T-helper 22 cell (primary cell): ENCODE results near the gene C1S.
A peak's percentile ranks its signal among the peaks of the same experiment; 100 is the strongest.

Source experiments
- DNase-seq: peaks from one replicate; pipeline ENCODE4 v3.0.0-alpha.2; 2020; ENCODE audit warnings: low read depth

Gene C1S

DNA sequence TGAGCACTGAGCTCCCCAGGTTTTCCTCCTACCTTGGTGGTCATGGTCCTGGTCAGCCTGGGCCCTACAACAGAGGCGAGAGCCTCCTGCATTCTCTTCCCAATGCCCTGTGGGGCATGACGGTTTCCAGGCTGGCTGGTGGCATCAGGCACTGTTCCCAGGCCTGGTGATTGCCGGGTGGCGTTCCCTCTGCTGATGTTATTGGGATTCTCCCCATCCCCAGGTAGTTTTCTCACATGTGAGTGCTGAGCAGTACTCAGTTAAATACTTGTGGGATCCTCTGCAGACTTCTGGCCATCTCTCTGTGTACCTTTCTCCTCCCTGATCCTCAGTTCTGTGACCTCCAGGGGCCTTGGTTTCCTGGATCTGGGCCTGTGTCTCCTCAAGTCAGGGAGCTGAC, 16.0 kb downstream of the C1S start:
- DNase-seq, result no peak

GRCh38 chr12:7078163-7078562, 17.6 kb downstream of the C1S start:
- DNase-seq, result no peak

- no peak for DNase-seq
Measured at GRCh38 chr12:7079826-7080125, 19.3 kb downstream of the C1S start.

- no peak for DNase-seq
Measured at GRCh38 chr12:7081037-7081436, 20.5 kb downstream of the C1S start.

GRCh38 chr12:7083125-7083524, 22.6 kb downstream of the C1S start:
- DNase-seq, result no peak

GRCh38 chr12:7089196-7089871, 28.8 kb downstream of the C1S start:
- DNase-seq, result no peak

DNA sequence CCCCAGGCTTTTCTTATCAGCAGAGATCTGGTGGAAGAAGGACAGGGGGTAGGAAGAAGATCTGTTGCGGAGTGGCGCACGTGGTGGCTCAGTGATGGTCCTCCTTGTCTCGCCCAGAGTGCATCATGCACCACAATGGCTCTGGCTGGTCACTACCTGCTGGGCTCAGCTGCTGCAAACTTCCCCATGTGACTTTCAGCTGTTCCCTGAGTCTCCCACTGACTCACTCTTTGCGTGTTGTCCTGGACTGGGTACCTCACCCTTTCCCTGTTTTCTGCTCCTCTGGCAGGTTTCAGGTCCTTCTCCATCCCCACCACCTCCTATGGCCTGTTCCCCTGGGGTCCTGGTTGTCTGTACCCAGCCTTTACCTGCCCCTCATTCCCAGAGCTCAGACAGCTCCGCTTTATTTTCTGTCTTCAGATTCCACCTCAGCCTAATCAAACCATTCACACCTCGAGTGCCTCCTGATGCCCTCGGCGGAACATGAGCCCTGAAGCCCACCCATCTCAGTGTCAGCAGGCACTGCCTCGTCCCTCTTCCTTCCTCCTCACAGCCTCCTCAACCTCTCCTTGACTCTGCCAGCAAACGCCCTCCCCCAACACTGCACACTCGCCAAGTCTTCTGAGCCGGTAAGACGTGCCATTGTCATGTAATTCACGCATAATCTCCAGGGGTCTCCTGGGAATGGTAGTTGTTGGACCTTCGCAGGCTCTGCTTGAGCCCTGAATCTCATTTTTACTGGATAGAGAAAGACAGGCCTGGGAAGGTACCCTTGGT, 29.9 kb downstream of the C1S start:
- DNase-seq, result no peak

- no peak for DNase-seq
Measured at GRCh38 chr12:7091171-7091570, 30.7 kb downstream of the C1S start.

GRCh38 chr12:7091660-7092228, 31.2 kb downstream of the C1S start:
- DNase-seq, result no peak

DNA sequence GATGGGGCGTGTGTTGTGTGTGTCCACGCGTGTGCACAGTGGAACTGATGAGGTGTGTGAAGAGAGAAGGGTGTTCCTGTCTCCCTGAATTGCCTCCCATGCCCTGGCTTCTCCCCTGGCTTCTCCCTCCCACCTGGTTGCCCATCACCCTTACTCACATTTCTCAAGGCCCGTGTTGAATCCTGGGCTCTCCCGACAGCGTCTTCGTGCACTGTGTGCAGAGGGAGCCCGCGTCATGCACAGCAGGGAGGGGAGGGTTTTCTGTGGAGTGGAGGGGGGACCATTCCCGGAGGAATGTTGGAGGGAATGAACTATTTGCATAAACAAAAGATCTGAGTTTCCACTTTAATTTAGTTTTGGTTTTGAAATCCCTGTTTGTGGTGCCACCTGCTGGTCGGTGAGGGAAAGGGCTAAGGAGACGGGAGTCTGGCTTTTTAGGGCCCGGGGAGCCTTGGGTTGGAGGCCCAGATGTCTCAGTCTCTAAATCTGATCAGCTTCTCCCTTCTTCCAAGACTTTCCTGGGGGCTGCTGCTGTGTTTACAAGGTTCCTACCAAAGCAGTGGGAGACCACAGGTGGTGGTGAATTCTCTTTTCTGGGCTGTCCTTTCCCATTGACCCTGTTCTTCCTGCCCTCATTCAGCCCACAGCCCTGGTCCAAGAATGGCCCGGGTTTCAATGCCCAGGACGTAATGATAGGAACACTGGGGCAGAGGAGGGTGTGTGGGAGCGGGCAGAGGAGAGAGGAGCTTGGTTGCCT, 31.9 kb downstream of the C1S start, which contains the start of gene C1R:
C1R (minus strand) TSS at position 217 of the 757 bp plus-strand sequence; CDS start at position 160, 57 bp downstream.
- peak; percentile 27 for DNase-seq

GRCh38 chr12:7092986-7093460, 32.5 kb downstream of the C1S start:
- no peak for DNase-seq

GRCh38 chr12:7093486-7093885, 33.0 kb downstream of the C1S start:
- DNase-seq, result no peak

GRCh38 chr12:7093892-7094291, 33.4 kb downstream of the C1S start:
- DNase-seq, result no peak

GRCh38 chr12:7096006-7096932, 35.8 kb downstream of the C1S start:
- no peak for DNase-seq

- no peak for DNase-seq
Measured at GRCh38 chr12:7096979-7097378, 36.5 kb downstream of the C1S start.

DNA sequence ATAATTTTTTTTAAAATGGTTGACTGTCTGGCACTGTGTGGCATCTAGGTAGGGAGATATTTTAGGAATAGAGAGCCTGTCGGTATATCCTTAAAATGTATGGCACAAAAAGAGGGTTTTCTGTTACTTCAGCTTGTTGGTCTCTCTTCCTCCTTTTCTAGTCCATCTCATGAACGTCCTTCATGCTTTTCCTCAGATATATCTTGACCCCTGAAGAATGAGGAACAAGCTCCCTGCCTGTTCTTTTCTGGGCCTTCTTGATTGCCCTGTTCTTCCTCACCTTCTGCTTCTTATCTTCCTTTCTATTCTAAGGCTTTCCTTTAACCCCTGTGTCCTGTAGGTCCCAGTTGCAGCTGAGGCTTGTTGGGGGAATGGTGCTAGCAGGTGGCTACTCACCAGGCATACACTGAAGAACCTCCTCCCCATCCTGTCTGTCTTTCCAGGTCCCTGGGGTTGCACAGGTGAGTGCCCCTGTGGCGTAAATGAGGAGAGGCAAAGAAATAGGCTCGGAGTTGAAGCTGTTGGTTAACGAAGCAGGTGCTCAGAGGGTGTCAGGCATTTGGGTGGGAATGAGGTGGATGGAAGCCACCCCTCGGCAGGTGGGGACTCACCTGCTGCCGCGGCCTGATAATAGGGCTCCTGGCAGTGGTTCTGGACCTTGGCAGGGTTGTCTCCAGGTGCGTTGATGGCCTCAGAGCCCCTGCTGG, 38.9 kb downstream of the C1S start:
- DNase-seq, result no peak

DNA sequence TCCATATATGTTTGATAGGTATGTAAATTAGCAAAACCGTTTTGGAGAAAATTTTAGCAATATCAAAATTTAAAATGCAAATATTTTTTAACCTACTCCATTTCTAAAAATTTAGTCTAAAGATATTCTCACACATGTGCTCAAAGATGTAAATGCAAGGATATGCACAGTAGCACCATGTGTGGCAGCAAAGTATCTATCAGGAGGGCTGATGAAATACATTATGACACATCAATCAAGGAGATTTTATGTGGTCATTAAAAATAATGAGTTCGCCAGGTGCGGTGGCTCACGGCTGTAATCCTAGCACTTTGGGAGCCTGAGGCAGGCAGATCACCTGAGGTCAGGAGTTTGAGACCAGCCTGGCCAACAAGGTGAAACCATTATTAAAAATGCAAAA, 39.7 kb downstream of the C1S start:
- DNase-seq, result no peak

DNA sequence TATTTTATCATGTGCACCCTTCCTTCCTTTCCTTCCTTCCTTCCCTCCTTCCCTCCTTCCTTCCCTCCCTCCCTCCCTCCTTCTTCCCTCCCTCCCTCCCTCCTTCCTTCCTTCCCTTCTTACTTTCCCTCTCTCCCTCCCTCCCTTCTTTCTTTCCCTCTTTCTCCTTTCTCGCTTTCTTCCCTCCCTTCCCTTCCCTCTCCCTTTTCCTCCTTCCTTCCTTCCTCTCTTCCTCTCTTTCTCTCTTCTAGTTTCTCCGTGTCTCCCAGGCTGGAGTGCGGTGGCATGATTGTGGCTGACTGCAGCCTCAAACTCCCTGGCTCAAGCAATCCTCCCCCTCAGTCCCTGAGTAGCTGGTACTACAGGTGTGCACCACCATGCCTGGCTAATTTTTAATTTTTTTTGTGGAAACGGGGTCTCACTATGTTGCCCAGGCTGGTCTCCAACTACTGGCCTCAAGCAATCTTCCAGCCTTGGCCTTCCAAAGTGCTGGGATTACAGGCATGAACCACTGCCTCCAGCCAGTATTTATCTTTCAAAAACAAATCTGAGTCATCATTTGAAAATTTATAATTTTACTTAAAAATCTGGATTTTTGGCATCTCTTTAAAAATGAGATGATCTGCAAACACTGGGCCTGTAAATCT, 40.7 kb downstream of the C1S start:
- DNase-seq, result no peak

DNA sequence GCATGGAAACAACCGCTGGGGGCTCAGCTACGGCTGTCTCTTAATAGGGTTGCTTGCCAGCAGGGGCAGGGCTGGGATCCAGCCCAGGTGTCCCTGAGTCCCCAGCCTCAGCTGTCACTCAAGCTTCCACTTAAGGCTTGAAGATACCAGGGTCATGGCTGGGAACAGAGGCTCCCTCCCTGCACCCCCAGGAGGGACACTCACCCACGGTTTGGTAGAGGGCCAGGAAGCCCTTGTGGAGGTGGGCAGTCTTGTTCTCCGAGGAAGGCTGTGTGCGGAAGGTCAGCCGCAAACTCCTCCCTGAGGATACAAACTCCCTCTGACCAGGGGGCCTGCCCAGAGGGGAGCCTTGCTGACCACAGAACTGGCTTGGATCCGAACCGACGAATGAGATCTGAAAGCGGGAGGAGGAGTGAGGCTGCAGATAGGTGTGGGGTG, 41.2 kb downstream of the C1S start:
- no peak for DNase-seq

DNA sequence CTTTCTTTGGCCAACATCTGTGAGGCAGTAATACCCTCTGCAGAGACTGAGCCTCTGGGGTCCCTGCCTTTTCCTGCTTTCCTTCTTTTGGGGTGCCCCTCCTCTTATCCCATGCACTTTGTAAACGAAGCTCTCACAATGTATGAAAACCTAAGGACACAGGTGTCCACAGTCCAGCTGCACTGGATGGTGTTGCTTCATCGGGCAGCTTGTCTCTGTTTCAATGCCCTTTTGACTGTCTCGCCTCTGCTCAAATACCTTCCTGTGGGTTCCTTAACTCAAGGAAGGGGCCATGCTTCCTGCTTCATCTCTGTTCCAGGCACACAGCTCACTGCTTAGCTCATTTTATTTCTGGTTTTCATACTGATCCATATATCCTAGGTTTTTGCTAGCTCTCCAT, 42.1 kb downstream of the C1S start:
- DNase-seq, result no peak
